Neural progenitor cell (in vitro differentiated cells): ENCODE measurements around the gene MDM4. TPM values are rescaled to one million over a fixed set of nuclear protein-coding genes. Genes with fewer than 3 reads are reported as not detected.

Experiments
- DNase-seq: peaks from one replicate; pipeline ENCODE4 v3.0.0-alpha.2; 2016; ENCODE audit warnings: low spot score
- H2AFZ ChIP-seq: fragments of 200-600 bp; sonication (generic); replicated peaks from 2 replicates; pipeline ENCODE4 v1.6.1; 2016; ENCODE audit warnings: antibody characterized with exemption
- H3F3A ChIP-seq: fragments of 200-600 bp; sonication (generic); 2 replicates; pipeline ENCODE4 v1.6.1; 2016; ENCODE audit warnings: antibody characterized with exemption, low read depth
- H3K27ac ChIP-seq: fragments of 200-600 bp; sonication (generic); 2 replicates; pipeline ENCODE4 v1.5.1; 2016; ENCODE audit warnings: mild to moderate bottlenecking
- H3K27me3 ChIP-seq: fragments of 200-600 bp; sonication (generic); 2 replicates; pipeline ENCODE4 v1.6.1; 2016; ENCODE audit warnings: mild to moderate bottlenecking, moderate library complexity
- H3K36me3 ChIP-seq: fragments of 200-600 bp; sonication (generic); 2 replicates; pipeline ENCODE4 v1.5.1; 2016
- H3K4me1 ChIP-seq: fragments of 200-600 bp; sonication (generic); 2 replicates; pipeline ENCODE4 v1.6.1; 2016; ENCODE audit warnings: mixed run types
- H3K4me2 ChIP-seq: fragments of 200-600 bp; sonication (generic); 2 replicates; pipeline ENCODE4 v1.6.1; 2016
- H3K4me3 ChIP-seq: fragments of 200-600 bp; sonication (generic); 2 replicates; pipeline ENCODE4 v1.5.1; 2016
- H3K79me2 ChIP-seq: fragments of 200-600 bp; sonication (generic); 2 replicates; pipeline ENCODE4 v1.6.1; 2016; ENCODE audit warnings: low read depth
- H3K9ac ChIP-seq: fragments of 200-600 bp; sonication (generic); 2 replicates; pipeline ENCODE4 v1.6.1; 2016
- H3K9me3 ChIP-seq: fragments of 200-600 bp; sonication (generic); 2 replicates; pipeline ENCODE4 v1.5.1; 2016; ENCODE audit warnings: low read depth
- H4K20me1 ChIP-seq: fragments of 200-600 bp; sonication (generic); 2 replicates; pipeline ENCODE4 v1.6.1; 2016; ENCODE audit warnings: low read depth
- H3K27ac Mint-ChIP-seq: 3 replicates; pipeline ENCODE4 v1.8.0; 2021; ENCODE audit warnings: mixed read lengths
- H3K27me3 Mint-ChIP-seq: 2 replicates; pipeline ENCODE4 v1.8.0; 2022; ENCODE audit warnings: low read depth, mild to moderate bottlenecking, inconsistent platforms, moderate library complexity, mixed read lengths; ENCODE audit not compliant: insufficient read depth
- H3K36me3 Mint-ChIP-seq: 3 replicates; pipeline ENCODE4 v1.8.0; 2021; ENCODE audit warnings: mixed read lengths
- H3K4me1 Mint-ChIP-seq: 3 replicates; pipeline ENCODE4 v1.8.0; 2021; ENCODE audit warnings: mixed read lengths
- H3K4me3 Mint-ChIP-seq: 3 replicates; pipeline ENCODE4 v1.8.0; 2021; ENCODE audit warnings: mild to moderate bottlenecking, moderate library complexity, mixed read lengths
- H3K9me3 Mint-ChIP-seq: 3 replicates; pipeline ENCODE4 v1.8.0; 2020; ENCODE audit warnings: mixed read lengths
- CTCF ChIP-seq: fragments of 200-600 bp; sonication (generic); IDR thresholded peaks from 2 replicates; pipeline ENCODE4 v1.5.1; 2017; ENCODE audit warnings: antibody characterized with exemption, mild to moderate bottlenecking
- EZH2 ChIP-seq: fragments of 200-600 bp; sonication (generic); IDR thresholded peaks from 2 replicates; pipeline ENCODE4 v1.6.1; 2017; ENCODE audit warnings: antibody characterized with exemption, mild to moderate bottlenecking, moderate library complexity
- EZH2phosphoT487 ChIP-seq: fragments of 200-600 bp; sonication (generic); IDR thresholded peaks from 2 replicates; pipeline ENCODE4 v1.6.1; 2017; ENCODE audit warnings: antibody characterized with exemption
- total RNA-seq: library from RNA; depleted of rRNA; stranded (reverse); fragments of >200 nt; gene quantifications from 2 replicates; pipeline ENCODE4 v1.2.3, GENCODE V29; 2015; ENCODE audit warnings: low replicate concordance

Gene MDM4
- total RNA-seq, 1 donor from 2014 or later: 72.9 TPM

- peaks cover 40% of the 10 kb centered on the region for H3K79me2 ChIP-seq
- peak overlapping the region; percentile 77 for H3K4me3 ChIP-seq
- H3K9me3 ChIP-seq: no peaks in the 10 kb centered on the region
- H3K4me2 ChIP-seq: peak overlapping the region; percentile 98
- peaks cover 15% of the 10 kb centered on the region for H3K27me3 ChIP-seq
- peaks cover 29% of the 10 kb centered on the region for H4K20me1 ChIP-seq
- H3K36me3 ChIP-seq: no peaks in the 10 kb centered on the region
- Mint-ChIP-seq H3K9me3 (no peaks in the 10 kb centered on the region), H3K4me3 (peak overlapping the region; percentile 98), H3K36me3 (peaks cover 6% of the 10 kb centered on the region), H3K4me1 (peaks cover 26% of the 10 kb centered on the region), H3K27me3 (peaks cover 8% of the 10 kb centered on the region), H3K27ac (peak overlapping the region; percentile 95)
- H2AFZ ChIP-seq: peak overlapping the region; percentile 96
- peaks cover 17% of the 10 kb centered on the region for H3K4me1 ChIP-seq
- no peak for DNase-seq
- H3F3A ChIP-seq: peaks cover 26% of the 10 kb centered on the region
- H3K27ac ChIP-seq: no peak overlapping the region
- TF ChIP-seq EZH2phosphoT487 (no peak), EZH2 (no peak), CTCF (no peak)
- no peak overlapping the region for H3K9ac ChIP-seq
These were observed 21.0 kb upstream of the MDM4 start for GRCh38 chr1:204495078-204495753.

GRCh38 chr1:204495777-204496176, 20.4 kb upstream of the MDM4 start:
- Histone ChIP-seq H2AFZ (no peak overlapping the region), H3K79me2 (peaks cover 34% of the 10 kb centered on the region), H3K4me2 (peak overlapping the region; percentile 98), H3F3A (peaks cover 26% of the 10 kb centered on the region), H3K27ac (no peak overlapping the region), H3K4me1 (peaks cover 17% of the 10 kb centered on the region), H3K27me3 (peaks cover 15% of the 10 kb centered on the region), H3K4me3 (no peak overlapping the region), H4K20me1 (peaks cover 24% of the 10 kb centered on the region), H3K9ac (no peak overlapping the region), H3K36me3 (no peaks in the 10 kb centered on the region), H3K9me3 (no peaks in the 10 kb centered on the region)
- H3K27me3 Mint-ChIP-seq: peaks cover 11% of the 10 kb centered on the region
- peak overlapping the region; percentile 98 for H3K4me3 Mint-ChIP-seq
- no peaks in the 10 kb centered on the region for H3K9me3 Mint-ChIP-seq
- H3K27ac Mint-ChIP-seq: no peak overlapping the region
- TF ChIP-seq CTCF: no peak
- no peak for TF ChIP-seq EZH2phosphoT487
- TF ChIP-seq EZH2: no peak
- H3K36me3 Mint-ChIP-seq: peaks cover under 1% of the 10 kb centered on the region
- DNase-seq: no peak
- H3K4me1 Mint-ChIP-seq: peaks cover 26% of the 10 kb centered on the region

- H3K9ac ChIP-seq: no peak overlapping the region
These were observed 17.2 kb upstream of the MDM4 start for GRCh38 chr1:204498981-204499380.

More at GRCh38 chr1:204498981-204499380, 17.2 kb upstream of the MDM4 start:
- Mint-ChIP-seq H3K4me1 (peaks cover 16% of the 10 kb centered on the region), H3K36me3 (no peaks in the 10 kb centered on the region), H3K9me3 (no peaks in the 10 kb centered on the region), H3K4me3 (no peak overlapping the region), H3K27me3 (peaks cover 12% of the 10 kb centered on the region), H3K27ac (no peak overlapping the region)
- Histone ChIP-seq H4K20me1 (no peaks in the 10 kb centered on the region), H3K36me3 (no peaks in the 10 kb centered on the region), H3K4me1 (no peaks in the 10 kb centered on the region), H3K27me3 (peaks cover 15% of the 10 kb centered on the region), H3K79me2 (peaks cover 2% of the 10 kb centered on the region), H3K4me2 (no peak overlapping the region), H3K9me3 (no peaks in the 10 kb centered on the region), H3K27ac (no peak overlapping the region), H3K4me3 (no peak overlapping the region), H2AFZ (no peak overlapping the region), H3F3A (peaks cover 17% of the 10 kb centered on the region)
- TF ChIP-seq CTCF: no peak
- TF ChIP-seq EZH2: no peak
- no peak for TF ChIP-seq EZH2phosphoT487
- DNase-seq: no peak
